ENCODE measurements around the gene RPS16. TPM values are rescaled to one million over a fixed set of nuclear protein-coding genes. Genes with fewer than 3 reads are reported as not detected.
A peak's percentile ranks its signal among the peaks of the same experiment; 100 is the strongest.

The RPS16 gene
- total RNA-seq, 1 experiment from 2014 or later: 2,510 TPM

DNA sequence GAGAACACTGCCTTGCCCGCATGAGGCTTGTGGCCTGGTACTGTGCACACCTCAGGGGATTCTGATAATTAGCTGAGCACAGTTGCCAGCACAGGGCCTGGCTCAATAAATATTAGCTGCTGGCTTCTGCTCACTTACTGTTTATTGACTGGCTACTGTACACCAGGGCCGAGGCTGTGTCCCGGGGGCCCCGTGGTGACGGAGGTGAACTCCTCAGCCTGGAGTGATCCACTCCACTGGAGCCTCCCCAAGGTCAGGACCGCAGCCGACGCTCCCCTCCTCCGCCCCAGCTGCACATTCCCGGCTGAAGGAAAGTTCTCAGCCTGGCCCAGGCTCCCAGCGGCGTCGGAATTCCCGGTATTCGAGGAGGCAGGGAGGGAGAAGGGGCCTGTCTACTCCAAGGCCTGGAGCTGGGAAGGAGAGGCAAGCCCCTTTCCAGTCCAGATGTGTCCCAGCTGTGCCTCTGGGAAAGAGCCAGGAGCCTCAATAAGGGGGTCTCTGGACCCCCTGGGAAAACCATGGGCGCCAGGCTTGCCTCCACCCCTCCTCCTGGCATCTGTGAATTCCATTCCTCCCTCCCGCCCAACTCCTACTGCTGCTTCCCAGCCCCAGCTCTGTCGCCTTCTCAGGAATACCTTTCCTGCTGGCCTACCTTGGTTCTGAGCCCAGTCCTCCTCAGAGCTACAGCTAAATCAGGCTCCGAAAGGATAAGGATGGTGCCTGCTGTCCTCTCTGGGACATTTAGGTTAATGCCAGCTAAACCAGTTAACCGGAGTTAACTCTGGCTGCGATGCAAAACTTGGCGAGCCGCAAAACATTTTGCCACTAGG lies 7.3 kb downstream of the RPS16 start:
- BruUV-seq (replicated peaks): no TSS peak
- intact Hi-C loops (cut with micrococcal nuclease; ENCODE audit: unreplicated experiment): no loop called here
- H3K27me3 ChIP-seq (ENCODE audit: insufficient read depth, low read depth): no peaks in the 10 kb centered on the region
- POLR2A ChIA-PET (ENCODE audit: unreplicated experiment): interaction anchor here (0.6 to 0.7 kb wide), 2 partner anchors 401 to 1182 kb away, joined by 3 read pairs; no protein-coding TSS in a partner anchor
- no peak overlapping the region for H3K4me2 ChIP-seq
- H3K9me3 ChIP-seq (ENCODE audit: insufficient read depth, low read depth): no peaks in the 10 kb centered on the region
- CTCF ChIA-PET: no interaction called here
- peak in 1 of 2 experiments; percentile 28 for DNase-seq
- no peak overlapping the region for H2AFZ ChIP-seq
- no peak overlapping the region for H3K27ac ChIP-seq
- H3K36me3 ChIP-seq (ENCODE audit: low read depth): peaks cover 17% of the 10 kb centered on the region
- H3F3A ChIP-seq (ENCODE audit: insufficient read depth, low read depth): peaks cover 32% of the 10 kb centered on the region
- no peaks in the 10 kb centered on the region for H3K9me2 ChIP-seq (ENCODE audit: insufficient read depth)
- TF ChIP-seq, protein P1, sequence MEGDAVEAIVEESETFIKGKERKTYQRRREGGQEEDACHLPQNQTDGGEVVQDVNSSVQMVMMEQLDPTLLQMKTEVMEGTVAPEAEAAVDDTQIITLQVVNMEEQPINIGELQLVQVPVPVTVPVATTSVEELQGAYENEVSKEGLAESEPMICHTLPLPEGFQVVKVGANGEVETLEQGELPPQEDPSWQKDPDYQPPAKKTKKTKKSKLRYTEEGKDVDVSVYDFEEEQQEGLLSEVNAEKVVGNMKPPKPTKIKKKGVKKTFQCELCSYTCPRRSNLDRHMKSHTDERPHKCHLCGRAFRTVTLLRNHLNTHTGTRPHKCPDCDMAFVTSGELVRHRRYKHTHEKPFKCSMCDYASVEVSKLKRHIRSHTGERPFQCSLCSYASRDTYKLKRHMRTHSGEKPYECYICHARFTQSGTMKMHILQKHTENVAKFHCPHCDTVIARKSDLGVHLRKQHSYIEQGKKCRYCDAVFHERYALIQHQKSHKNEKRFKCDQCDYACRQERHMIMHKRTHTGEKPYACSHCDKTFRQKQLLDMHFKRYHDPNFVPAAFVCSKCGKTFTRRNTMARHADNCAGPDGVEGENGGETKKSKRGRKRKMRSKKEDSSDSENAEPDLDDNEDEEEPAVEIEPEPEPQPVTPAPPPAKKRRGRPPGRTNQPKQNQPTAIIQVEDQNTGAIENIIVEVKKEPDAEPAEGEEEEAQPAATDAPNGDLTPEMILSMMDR (conservative IDR thresholded peaks at IDR 0.05): no peak
- TF ChIP-seq EZH2 (IDR thresholded peaks at IDR 0.05; ENCODE audit: low read depth): no peak
- H3K79me2 ChIP-seq (ENCODE audit: low read depth): peaks cover 16% of the 10 kb centered on the region
- peaks cover 7% of the 10 kb centered on the region for H4K20me1 ChIP-seq (ENCODE audit: insufficient read depth)
- no peak overlapping the region for H3K4me3 ChIP-seq
- H3K4me1 ChIP-seq (replicated peaks; ENCODE audit: insufficient read depth): peaks cover 31% of the 10 kb centered on the region

DNA sequence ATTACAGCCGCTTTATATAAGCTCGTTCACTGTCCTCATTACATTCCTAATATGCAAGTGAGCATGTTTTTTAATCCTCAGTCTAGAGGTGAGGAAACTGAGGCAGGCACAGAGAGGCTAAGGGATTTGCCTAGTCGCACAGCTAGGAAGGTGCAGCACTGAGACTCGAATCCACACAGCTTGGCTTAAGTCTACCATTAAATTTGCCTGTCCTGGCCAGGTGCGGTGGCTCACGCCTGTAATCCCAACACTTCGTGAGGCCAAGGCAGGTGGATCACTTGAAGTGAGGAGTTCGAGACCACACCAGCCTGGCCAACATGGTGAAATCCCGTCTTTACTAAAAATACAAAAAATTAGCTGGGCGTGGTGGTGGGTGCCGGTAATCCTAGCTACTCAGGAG lies 8.0 kb downstream of the RPS16 start:
- ChIA-PET POLR2A (ENCODE audit: unreplicated experiment) (interaction anchor here (0.5 kb wide), 1 partner anchor 21 kb away, joined by 3 read pairs; no protein-coding TSS in a partner anchor), CTCF (interaction anchor here (0.5 to 0.7 kb wide), 2 partner anchors 37 to 365 kb away, joined by 4 to 6 read pairs; partner anchors contain the start of genes MED29 and PAF1)
- Histone ChIP-seq H3K27ac (no peak overlapping the region), H3K4me1 (replicated peaks; ENCODE audit: insufficient read depth) (peaks cover 23% of the 10 kb centered on the region), H3F3A (ENCODE audit: insufficient read depth, low read depth) (peaks cover 24% of the 10 kb centered on the region), H3K4me2 (no peak overlapping the region), H4K20me1 (ENCODE audit: insufficient read depth) (no peaks in the 10 kb centered on the region), H3K4me3 (no peak overlapping the region), H3K27me3 (ENCODE audit: insufficient read depth, low read depth) (no peaks in the 10 kb centered on the region), H3K9me3 (ENCODE audit: insufficient read depth, low read depth) (no peaks in the 10 kb centered on the region), H3K79me2 (ENCODE audit: low read depth) (peaks cover 8% of the 10 kb centered on the region), H2AFZ (no peak overlapping the region), H3K36me3 (ENCODE audit: low read depth) (peaks cover 9% of the 10 kb centered on the region; the same call in 1 of the 2 replicates), H3K9me2 (ENCODE audit: insufficient read depth) (no peaks in the 10 kb centered on the region)
- DNase-seq: no peak
- BruUV-seq (replicated peaks): no TSS peak
- intact Hi-C loops (cut with micrococcal nuclease; ENCODE audit: unreplicated experiment): no loop called here
- no peak for TF ChIP-seq EZH2 (IDR thresholded peaks at IDR 0.05; ENCODE audit: low read depth)
- TF ChIP-seq, protein P1 (conservative IDR thresholded peaks at IDR 0.05): no peak

DNA sequence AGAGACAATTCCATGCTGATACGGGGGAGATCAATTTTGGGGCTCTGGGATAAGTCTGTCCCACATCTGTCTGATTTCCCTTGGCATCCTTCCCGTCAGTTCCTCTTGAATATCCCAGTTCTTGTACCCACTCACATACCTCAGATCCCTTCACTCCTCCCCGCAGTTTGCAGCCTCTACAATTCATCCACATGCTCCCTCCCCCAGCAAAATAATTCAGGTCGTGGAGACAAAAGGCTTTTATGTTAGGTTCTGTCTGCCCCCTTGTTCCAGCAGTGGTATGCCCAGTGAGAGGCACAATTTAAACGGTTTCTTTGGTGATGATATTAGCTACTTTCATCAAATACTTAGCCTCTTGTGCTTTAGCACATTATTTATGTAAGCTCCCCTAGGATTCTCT lies 9.6 kb downstream of the RPS16 start:
- TF ChIP-seq, protein P1 (conservative IDR thresholded peaks at IDR 0.05): no peak
- no peak for TF ChIP-seq EZH2 (IDR thresholded peaks at IDR 0.05; ENCODE audit: low read depth)
- ChIA-PET CTCF (interaction anchor here (0.6 kb wide), 1 partner anchor 872 kb away, joined by 3 read pairs; no protein-coding TSS in a partner anchor), POLR2A (ENCODE audit: unreplicated experiment) (no interaction called here)
- Histone ChIP-seq H2AFZ (no peak overlapping the region), H3F3A (ENCODE audit: insufficient read depth, low read depth) (peaks cover 9% of the 10 kb centered on the region), H3K27ac (no peak overlapping the region), H3K9me3 (ENCODE audit: insufficient read depth, low read depth) (no peaks in the 10 kb centered on the region), H3K36me3 (ENCODE audit: low read depth) (no peaks in the 10 kb centered on the region), H3K79me2 (ENCODE audit: low read depth) (no peaks in the 10 kb centered on the region), H3K4me1 (replicated peaks; ENCODE audit: insufficient read depth) (peaks cover 8% of the 10 kb centered on the region), H3K4me2 (no peak overlapping the region), H3K4me3 (no peak overlapping the region), H3K9me2 (ENCODE audit: insufficient read depth) (no peaks in the 10 kb centered on the region), H4K20me1 (ENCODE audit: insufficient read depth) (no peaks in the 10 kb centered on the region), H3K27me3 (ENCODE audit: insufficient read depth, low read depth) (no peaks in the 10 kb centered on the region)
- intact Hi-C loops (cut with micrococcal nuclease; ENCODE audit: unreplicated experiment): no loop called here
- DNase-seq: peak in 1 of 2 experiments; percentile 23
- BruUV-seq (replicated peaks): no TSS peak
